Breast epithelium (tissue), 3 donors: ENCODE data around the gene CAMK2A.

ENCODE experiments used
- CTCF ChIP-seq, 3 donors: fragments of 450-650 bp; IDR thresholded peaks; one replicate each; pipeline ENCODE4 v1.5.1; 2016 to 2017; ENCODE audit warnings: antibody characterized with exemption in 3 of 3, mild to moderate bottlenecking in 3 of 3, moderate library complexity in 3 of 3
- POLR2A ChIP-seq: fragments of 450-650 bp; IDR thresholded peaks from one replicate; pipeline ENCODE4 v1.6.1; 2016; ENCODE audit warnings: antibody characterized with exemption, mild to moderate bottlenecking, moderate library complexity
- POLR2AphosphoS5 ChIP-seq, 3 donors: sonication (generic); formaldehyde crosslinking; IDR thresholded peaks; one replicate each; pipeline ENCODE4 v1.6.1; 2017; ENCODE audit warnings: antibody characterized with exemption in 3 of 3

GRCh38 chr5:150279330-150280020, 10.1 kb downstream of the CAMK2A start:
- TF ChIP-seq CTCF (IDR thresholded peaks at IDR 0.05): no peak
- TF ChIP-seq POLR2AphosphoS5 (IDR thresholded peaks at IDR 0.05): no peak
- no peak for TF ChIP-seq POLR2A
